Retinal pigment epithelial cell (primary cell): ENCODE data around the gene SLC12A6.

Experiments used
- DNase-seq: peaks from one replicate; pipeline ENCODE4 v3.0.0-alpha.2; 2010; ENCODE audit warnings: low read depth
- H3K4me3 ChIP-seq: 2 replicates; pipeline ENCODE4 v1.5.1; 2011; ENCODE audit warnings: mild to moderate bottlenecking, low read length, control low read depth, moderate library complexity
- CTCF ChIP-seq: conservative IDR thresholded peaks from 2 replicates; pipeline ENCODE4 v1.5.1; 2011; ENCODE audit warnings: low read depth, low read length, control low read depth, inconsistent platforms

Gene SLC12A6

GRCh38 chr15:34336231-34336990 is 1.2 kb downstream of the SLC12A6 start:
- no peak for TF ChIP-seq CTCF
- H3K4me3 ChIP-seq: peak overlapping the region; percentile 77
- DNase-seq: no peak

- DNase-seq: no peak
- H3K4me3 ChIP-seq: no peak overlapping the region
- no peak for TF ChIP-seq CTCF
Observed at GRCh38 chr15:34335176-34336032, 2.2 kb downstream of the SLC12A6 start.

GRCh38 chr15:34334672-34335071 is 2.9 kb downstream of the SLC12A6 start:
- no peak overlapping the region for H3K4me3 ChIP-seq
- DNase-seq: no peak
- TF ChIP-seq CTCF: no peak

GRCh38 chr15:34332553-34333120 is 4.9 kb downstream of the SLC12A6 start:
- no peak for DNase-seq
- no peak overlapping the region for H3K4me3 ChIP-seq
- no peak for TF ChIP-seq CTCF

- no peak overlapping the region for H3K4me3 ChIP-seq
- TF ChIP-seq CTCF: no peak
- DNase-seq: no peak
Observed at GRCh38 chr15:34331809-34332208, 5.8 kb downstream of the SLC12A6 start.

GRCh38 chr15:34330279-34330678 is 7.3 kb downstream of the SLC12A6 start:
- TF ChIP-seq CTCF: no peak

More at GRCh38 chr15:34330279-34330678, 7.3 kb downstream of the SLC12A6 start:
- DNase-seq: no peak
- no peak overlapping the region for H3K4me3 ChIP-seq
